Measurements from ENCODE around the gene ARRDC4. TPM values are rescaled to one million over a fixed set of nuclear protein-coding genes. Genes with fewer than 3 reads are reported as not detected.

ARRDC4 gene
- total and polyA plus RNA-seq, 9 of the 15 experiments (the other 6 are each of a cell fraction or from before 2014, with no cell fraction given): 4.3 to 16.1 (median 14.4) TPM

GRCh38 chr15:97929456-97930229, 30.9 kb upstream of the ARRDC4 start (continued):
- TF ChIP-seq CREB3 (tag; conservative IDR thresholded peaks at IDR 0.05; ENCODE audit: low read depth): no peak
- no peak for TF ChIP-seq SFPQ (IDR thresholded peaks at IDR 0.05; ENCODE audit: low read depth, low read length)
- no peak for TF ChIP-seq NEUROD1 (IDR thresholded peaks at IDR 0.05; ENCODE audit: borderline replicate concordance, low read depth, low read length, partially characterized antibody)
- no peak for TF ChIP-seq HMGXB4 (CRISPR knock-in tag; IDR thresholded peaks at IDR 0.05)
